Neural progenitor cell (in vitro differentiated cells): ENCODE data around the gene TRAF3. TPM values are rescaled to one million over a fixed set of nuclear protein-coding genes. Genes with fewer than 3 reads are reported as not detected.
"Not testable (repeated sequence)": the region's sequence is repeated elsewhere in the genome, so short reads cannot be mapped to it uniquely, and the experiment has no call there.

Source experiments
- DNase-seq: peaks from one replicate; pipeline ENCODE4 v3.0.0-alpha.2; 2016; ENCODE audit warnings: low spot score
- H2AFZ ChIP-seq: fragments of 200-600 bp; sonication (generic); replicated peaks from 2 replicates; pipeline ENCODE4 v1.6.1; 2016; ENCODE audit warnings: antibody characterized with exemption
- H3F3A ChIP-seq: fragments of 200-600 bp; sonication (generic); 2 replicates; pipeline ENCODE4 v1.6.1; 2016; ENCODE audit warnings: antibody characterized with exemption, low read depth
- H3K27ac ChIP-seq: fragments of 200-600 bp; sonication (generic); 2 replicates; pipeline ENCODE4 v1.5.1; 2016; ENCODE audit warnings: mild to moderate bottlenecking
- H3K27me3 ChIP-seq: fragments of 200-600 bp; sonication (generic); 2 replicates; pipeline ENCODE4 v1.6.1; 2016; ENCODE audit warnings: mild to moderate bottlenecking, moderate library complexity
- H3K36me3 ChIP-seq: fragments of 200-600 bp; sonication (generic); 2 replicates; pipeline ENCODE4 v1.5.1; 2016
- H3K4me1 ChIP-seq: fragments of 200-600 bp; sonication (generic); 2 replicates; pipeline ENCODE4 v1.6.1; 2016; ENCODE audit warnings: mixed run types
- H3K4me2 ChIP-seq: fragments of 200-600 bp; sonication (generic); 2 replicates; pipeline ENCODE4 v1.6.1; 2016
- H3K4me3 ChIP-seq: fragments of 200-600 bp; sonication (generic); 2 replicates; pipeline ENCODE4 v1.5.1; 2016
- H3K79me2 ChIP-seq: fragments of 200-600 bp; sonication (generic); 2 replicates; pipeline ENCODE4 v1.6.1; 2016; ENCODE audit warnings: low read depth
- H3K9ac ChIP-seq: fragments of 200-600 bp; sonication (generic); 2 replicates; pipeline ENCODE4 v1.6.1; 2016
- H3K9me3 ChIP-seq: fragments of 200-600 bp; sonication (generic); 2 replicates; pipeline ENCODE4 v1.5.1; 2016; ENCODE audit warnings: low read depth
- H4K20me1 ChIP-seq: fragments of 200-600 bp; sonication (generic); 2 replicates; pipeline ENCODE4 v1.6.1; 2016; ENCODE audit warnings: low read depth
- H3K27ac Mint-ChIP-seq: 3 replicates; pipeline ENCODE4 v1.8.0; 2021; ENCODE audit warnings: mixed read lengths
- H3K27me3 Mint-ChIP-seq: 2 replicates; pipeline ENCODE4 v1.8.0; 2022; ENCODE audit warnings: low read depth, mild to moderate bottlenecking, inconsistent platforms, moderate library complexity, mixed read lengths; ENCODE audit not compliant: insufficient read depth
- H3K36me3 Mint-ChIP-seq: 3 replicates; pipeline ENCODE4 v1.8.0; 2021; ENCODE audit warnings: mixed read lengths
- H3K4me1 Mint-ChIP-seq: 3 replicates; pipeline ENCODE4 v1.8.0; 2021; ENCODE audit warnings: mixed read lengths
- H3K4me3 Mint-ChIP-seq: 3 replicates; pipeline ENCODE4 v1.8.0; 2021; ENCODE audit warnings: mild to moderate bottlenecking, moderate library complexity, mixed read lengths
- H3K9me3 Mint-ChIP-seq: 3 replicates; pipeline ENCODE4 v1.8.0; 2020; ENCODE audit warnings: mixed read lengths
- EZH2 ChIP-seq: fragments of 200-600 bp; sonication (generic); IDR thresholded peaks from 2 replicates; pipeline ENCODE4 v1.6.1; 2017; ENCODE audit warnings: antibody characterized with exemption, mild to moderate bottlenecking, moderate library complexity
- EZH2phosphoT487 ChIP-seq: fragments of 200-600 bp; sonication (generic); IDR thresholded peaks from 2 replicates; pipeline ENCODE4 v1.6.1; 2017; ENCODE audit warnings: antibody characterized with exemption
- total RNA-seq: library from RNA; depleted of rRNA; stranded (reverse); fragments of >200 nt; gene quantifications from 2 replicates; pipeline ENCODE4 v1.2.3, GENCODE V29; 2015; ENCODE audit warnings: low replicate concordance
- TF ChIP-seq, protein P1 (sequence below): fragments of 200-600 bp; sonication (generic); IDR thresholded peaks from 2 replicates; pipeline ENCODE4 v1.5.1; 2017; ENCODE audit warnings: antibody characterized with exemption, mild to moderate bottlenecking

Gene TRAF3
- total RNA-seq, 1 donor from 2014 or later: 18.1 TPM

GRCh38 chr14:102892651-102893050 is 115.4 kb downstream of the TRAF3 start:
- no peak overlapping the region for H3K9ac ChIP-seq
- no peaks in the 10 kb centered on the region for H3F3A ChIP-seq
- Mint-ChIP-seq H3K27ac (no peak overlapping the region), H3K27me3 (no peaks in the 10 kb centered on the region), H3K36me3 (peaks cover 13% of the 10 kb centered on the region), H3K9me3 (no peaks in the 10 kb centered on the region), H3K4me3 (no peak overlapping the region), H3K4me1 (no peaks in the 10 kb centered on the region)
- H3K79me2 ChIP-seq: no peaks in the 10 kb centered on the region
- no peak overlapping the region for H3K4me3 ChIP-seq
- no peaks in the 10 kb centered on the region for H3K4me1 ChIP-seq
- H3K9me3 ChIP-seq: no peaks in the 10 kb centered on the region
- no peaks in the 10 kb centered on the region for H3K36me3 ChIP-seq
- H2AFZ ChIP-seq: no peak overlapping the region
- no peaks in the 10 kb centered on the region for H3K27me3 ChIP-seq
- H3K4me2 ChIP-seq: no peak overlapping the region
- DNase-seq: no peak
- H3K27ac ChIP-seq: no peak overlapping the region
- TF ChIP-seq, protein P1, sequence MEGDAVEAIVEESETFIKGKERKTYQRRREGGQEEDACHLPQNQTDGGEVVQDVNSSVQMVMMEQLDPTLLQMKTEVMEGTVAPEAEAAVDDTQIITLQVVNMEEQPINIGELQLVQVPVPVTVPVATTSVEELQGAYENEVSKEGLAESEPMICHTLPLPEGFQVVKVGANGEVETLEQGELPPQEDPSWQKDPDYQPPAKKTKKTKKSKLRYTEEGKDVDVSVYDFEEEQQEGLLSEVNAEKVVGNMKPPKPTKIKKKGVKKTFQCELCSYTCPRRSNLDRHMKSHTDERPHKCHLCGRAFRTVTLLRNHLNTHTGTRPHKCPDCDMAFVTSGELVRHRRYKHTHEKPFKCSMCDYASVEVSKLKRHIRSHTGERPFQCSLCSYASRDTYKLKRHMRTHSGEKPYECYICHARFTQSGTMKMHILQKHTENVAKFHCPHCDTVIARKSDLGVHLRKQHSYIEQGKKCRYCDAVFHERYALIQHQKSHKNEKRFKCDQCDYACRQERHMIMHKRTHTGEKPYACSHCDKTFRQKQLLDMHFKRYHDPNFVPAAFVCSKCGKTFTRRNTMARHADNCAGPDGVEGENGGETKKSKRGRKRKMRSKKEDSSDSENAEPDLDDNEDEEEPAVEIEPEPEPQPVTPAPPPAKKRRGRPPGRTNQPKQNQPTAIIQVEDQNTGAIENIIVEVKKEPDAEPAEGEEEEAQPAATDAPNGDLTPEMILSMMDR: no peak
- TF ChIP-seq EZH2phosphoT487: no peak
- TF ChIP-seq EZH2: no peak
- no peaks in the 10 kb centered on the region for H4K20me1 ChIP-seq

GRCh38 chr14:102893452-102893851 is 116.2 kb downstream of the TRAF3 start:
- Histone ChIP-seq H3K9ac (no peak overlapping the region), H3K9me3 (no peaks in the 10 kb centered on the region), H3K4me3 (no peak overlapping the region), H3K79me2 (no peaks in the 10 kb centered on the region), H2AFZ (no peak overlapping the region), H3F3A (no peaks in the 10 kb centered on the region), H3K4me1 (no peaks in the 10 kb centered on the region), H3K27me3 (no peaks in the 10 kb centered on the region), H4K20me1 (no peaks in the 10 kb centered on the region), H3K27ac (no peak overlapping the region), H3K36me3 (no peaks in the 10 kb centered on the region), H3K4me2 (no peak overlapping the region)
- no peak overlapping the region for H3K4me3 Mint-ChIP-seq
- H3K27me3 Mint-ChIP-seq: no peaks in the 10 kb centered on the region
- DNase-seq: no peak
- H3K36me3 Mint-ChIP-seq: peaks cover 14% of the 10 kb centered on the region
- TF ChIP-seq, protein P1: no peak
- TF ChIP-seq EZH2phosphoT487: no peak
- no peak for TF ChIP-seq EZH2
- H3K9me3 Mint-ChIP-seq: no peaks in the 10 kb centered on the region
- H3K27ac Mint-ChIP-seq: no peak overlapping the region
- peaks cover under 1% of the 10 kb centered on the region for H3K4me1 Mint-ChIP-seq

DNA sequence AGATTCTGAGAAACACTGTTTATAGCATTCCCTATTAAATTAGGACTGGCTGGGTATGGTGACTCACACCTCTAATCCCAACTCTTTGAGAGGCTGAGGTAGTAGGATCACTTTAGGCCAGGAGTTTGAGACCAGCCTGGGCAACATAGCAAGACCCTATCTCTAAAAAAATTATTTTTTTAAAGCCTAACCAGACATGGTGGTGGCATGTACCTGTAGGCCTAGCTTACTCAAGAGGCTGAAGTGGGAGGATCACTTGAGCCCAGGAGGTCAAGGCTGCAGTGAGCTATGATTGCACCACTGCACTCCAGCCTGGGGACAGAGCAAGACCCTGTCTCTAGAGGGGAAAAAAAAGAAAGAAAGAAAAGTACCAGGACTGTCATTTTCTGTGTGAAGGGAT is 119.5 kb downstream of the TRAF3 start:
- not testable (repeated sequence) for H3K27me3 ChIP-seq, H3F3A ChIP-seq, H3K27me3 Mint-ChIP-seq, H3K9me3 ChIP-seq, H4K20me1 ChIP-seq, H3K4me1 ChIP-seq, H3K27ac ChIP-seq, H3K4me3 Mint-ChIP-seq, H3K4me1 Mint-ChIP-seq, H3K36me3 ChIP-seq, H3K4me3 ChIP-seq, H3K27ac Mint-ChIP-seq, DNase-seq, H3K79me2 ChIP-seq, H3K9me3 Mint-ChIP-seq, H3K4me2 ChIP-seq, H2AFZ ChIP-seq, H3K9ac ChIP-seq
- H3K36me3 Mint-ChIP-seq: peaks cover 18% of the 10 kb centered on the region

GRCh38 chr14:102897299-102898027 is 120.2 kb downstream of the TRAF3 start:
- no peak overlapping the region for H3K27ac Mint-ChIP-seq
- Histone ChIP-seq H3K27ac (no peak overlapping the region), H3K4me3 (no peak overlapping the region), H3K4me1 (no peaks in the 10 kb centered on the region), H3K36me3 (no peaks in the 10 kb centered on the region), H3K9ac (no peak overlapping the region), H3F3A (no peaks in the 10 kb centered on the region), H3K4me2 (no peak overlapping the region), H3K27me3 (no peaks in the 10 kb centered on the region), H4K20me1 (no peaks in the 10 kb centered on the region), H3K79me2 (no peaks in the 10 kb centered on the region), H2AFZ (no peak overlapping the region), H3K9me3 (no peaks in the 10 kb centered on the region)
- peaks cover 9% of the 10 kb centered on the region for H3K4me1 Mint-ChIP-seq
- no peaks in the 10 kb centered on the region for H3K9me3 Mint-ChIP-seq
- H3K4me3 Mint-ChIP-seq: no peak overlapping the region
- DNase-seq: no peak
- TF ChIP-seq EZH2: no peak
- no peak for TF ChIP-seq EZH2phosphoT487
- TF ChIP-seq, protein P1: no peak
- no peaks in the 10 kb centered on the region for H3K27me3 Mint-ChIP-seq
- H3K36me3 Mint-ChIP-seq: peaks cover 18% of the 10 kb centered on the region
